ENCODE measurements around the gene PITPNC1.
"Not testable (repeated sequence)": the region's sequence is repeated elsewhere in the genome, so short reads cannot be mapped to it uniquely, and the experiment has no call there.

GRCh38 chr17:67472606-67473005 lies 95.5 kb downstream of the PITPNC1 start:
- not testable (repeated sequence) for TF ChIP-seq POLR2A, POLR2AphosphoS5, EP300 (IDR thresholded peaks at IDR 0.05)
- TF ChIP-seq, protein P1, sequence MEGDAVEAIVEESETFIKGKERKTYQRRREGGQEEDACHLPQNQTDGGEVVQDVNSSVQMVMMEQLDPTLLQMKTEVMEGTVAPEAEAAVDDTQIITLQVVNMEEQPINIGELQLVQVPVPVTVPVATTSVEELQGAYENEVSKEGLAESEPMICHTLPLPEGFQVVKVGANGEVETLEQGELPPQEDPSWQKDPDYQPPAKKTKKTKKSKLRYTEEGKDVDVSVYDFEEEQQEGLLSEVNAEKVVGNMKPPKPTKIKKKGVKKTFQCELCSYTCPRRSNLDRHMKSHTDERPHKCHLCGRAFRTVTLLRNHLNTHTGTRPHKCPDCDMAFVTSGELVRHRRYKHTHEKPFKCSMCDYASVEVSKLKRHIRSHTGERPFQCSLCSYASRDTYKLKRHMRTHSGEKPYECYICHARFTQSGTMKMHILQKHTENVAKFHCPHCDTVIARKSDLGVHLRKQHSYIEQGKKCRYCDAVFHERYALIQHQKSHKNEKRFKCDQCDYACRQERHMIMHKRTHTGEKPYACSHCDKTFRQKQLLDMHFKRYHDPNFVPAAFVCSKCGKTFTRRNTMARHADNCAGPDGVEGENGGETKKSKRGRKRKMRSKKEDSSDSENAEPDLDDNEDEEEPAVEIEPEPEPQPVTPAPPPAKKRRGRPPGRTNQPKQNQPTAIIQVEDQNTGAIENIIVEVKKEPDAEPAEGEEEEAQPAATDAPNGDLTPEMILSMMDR (IDR thresholded peaks at IDR 0.05) = not testable (repeated sequence)

Data from gastroesophageal sphincter (tissue), 3 donors.